GM12873 (cell line): ENCODE results near the gene ESR1.

Experiments used
- CTCF ChIP-seq: IDR thresholded peaks from 2 replicates; pipeline ENCODE4 v1.5.1; 2012; ENCODE audit warnings: low read depth, mild to moderate bottlenecking, moderate library complexity, low read length, control low read depth; ENCODE audit not compliant: insufficient read depth; ENCODE audit errors: missing control alignments

ESR1 gene

DNA sequence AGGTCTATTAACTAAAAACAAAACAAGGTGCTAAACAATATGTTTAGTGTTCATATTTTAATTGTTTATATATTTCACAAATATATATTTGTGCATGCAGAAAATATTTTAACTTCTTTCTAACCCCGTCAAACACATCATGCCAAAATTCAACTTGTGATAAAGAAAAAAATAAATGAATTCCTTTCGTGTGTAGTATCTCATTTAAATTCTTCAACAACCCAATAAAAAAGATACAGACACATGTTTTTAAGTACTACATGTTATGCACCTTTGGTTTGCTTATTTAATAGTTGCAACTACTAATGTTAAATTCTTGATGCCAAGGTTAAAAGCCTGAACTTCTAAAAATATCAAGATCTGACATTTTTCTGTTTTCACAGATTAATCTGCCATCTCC is 252.4 kb downstream of the ESR1 start:
- no peak for TF ChIP-seq CTCF

DNA sequence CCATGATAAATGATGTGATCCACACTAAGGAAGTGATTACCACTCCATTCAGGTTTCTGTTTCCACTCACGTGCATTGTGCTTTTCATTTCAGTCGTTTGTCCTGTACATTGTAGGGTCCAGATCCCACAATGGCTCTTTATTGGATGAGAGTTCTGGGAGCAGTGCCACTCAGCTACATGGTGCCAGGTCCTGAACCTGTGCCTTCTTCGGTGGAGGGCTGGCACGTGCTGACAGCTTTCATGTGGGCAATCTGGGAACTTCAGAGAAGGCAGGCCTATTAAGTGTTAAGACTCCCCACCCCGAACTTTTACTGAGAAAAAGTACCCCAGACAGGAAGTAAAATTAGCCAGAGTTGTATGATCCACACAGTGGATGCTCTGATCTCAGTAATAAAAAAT is 255.0 kb downstream of the ESR1 start:
- no peak for TF ChIP-seq CTCF

- TF ChIP-seq CTCF: no peak
Measured at GRCh38 chr6:152063170-152063921, 255.9 kb downstream of the ESR1 start.

DNA sequence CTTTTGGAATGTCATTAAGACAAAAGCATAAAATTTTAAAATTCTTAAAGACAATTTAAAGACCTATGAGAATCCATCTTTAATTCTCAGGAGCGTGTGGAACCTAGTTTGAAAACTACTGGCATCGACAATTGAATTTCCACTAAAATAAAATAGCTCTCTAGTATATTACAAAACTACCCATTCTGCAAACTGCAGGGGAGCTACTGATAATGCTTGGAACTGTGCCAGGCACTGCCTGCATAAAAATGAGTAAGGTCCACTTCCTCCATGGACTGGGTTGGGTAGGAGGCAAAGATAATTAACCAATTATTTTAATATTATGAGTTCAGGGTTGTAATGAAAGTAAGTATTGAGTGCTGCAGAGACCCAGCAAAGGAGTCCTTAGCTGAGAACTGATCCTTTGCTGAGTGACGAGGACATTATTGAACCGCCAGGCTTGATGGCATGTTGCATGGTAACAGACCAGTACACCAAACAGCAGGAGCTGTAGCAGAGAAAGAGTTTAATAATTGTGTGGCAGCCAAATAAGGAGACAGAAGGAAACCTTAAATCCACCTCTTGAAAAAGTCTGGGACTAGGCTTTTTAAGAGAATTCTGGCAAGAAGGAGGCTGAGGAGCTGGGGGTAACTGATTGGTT is 261.3 kb downstream of the ESR1 start:
- no peak for TF ChIP-seq CTCF

- no peak for TF ChIP-seq CTCF
Measured at GRCh38 chr6:152070556-152070955, 263.1 kb downstream of the ESR1 start.

DNA sequence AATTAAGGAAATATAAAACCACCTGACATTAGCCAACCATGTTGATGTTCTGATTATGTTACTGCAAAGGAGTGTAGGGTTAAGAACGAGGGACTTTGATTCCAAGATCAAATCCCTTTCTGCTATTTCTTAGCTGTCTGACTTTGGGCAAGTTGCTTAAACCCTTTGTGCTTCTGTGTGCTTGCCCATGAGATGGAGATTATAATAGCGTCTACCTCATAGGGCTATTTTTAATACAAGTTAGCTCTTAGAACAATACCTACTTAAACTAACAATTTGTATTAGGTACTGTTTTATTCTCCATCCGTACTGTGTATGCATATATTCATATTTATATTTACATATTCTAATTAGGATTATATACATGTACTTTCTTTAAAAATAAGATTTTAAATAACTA is 263.8 kb downstream of the ESR1 start:
- TF ChIP-seq CTCF: no peak

DNA sequence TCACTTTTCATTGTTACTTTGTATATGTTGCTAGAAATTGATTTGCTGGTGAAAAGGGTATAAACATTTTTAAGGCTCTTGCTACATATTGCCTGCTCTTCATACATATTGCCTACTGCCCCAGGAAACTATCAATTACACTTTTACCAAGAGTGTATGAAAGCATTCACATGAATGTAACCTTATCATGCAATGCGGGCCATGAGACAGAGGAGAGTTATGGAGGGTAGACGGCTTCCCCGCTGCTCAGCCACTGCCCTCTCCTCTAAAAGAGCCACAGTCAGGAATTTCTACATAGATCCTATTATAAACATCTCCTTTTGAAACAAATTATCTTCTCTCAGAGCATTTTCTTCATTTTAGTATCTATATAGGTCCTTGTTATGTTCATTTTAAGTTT is 264.4 kb downstream of the ESR1 start:
- no peak for TF ChIP-seq CTCF
